Parietal lobe (tissue), 2 donors: ENCODE results near the gene TGM6. TPM values are rescaled to one million over a fixed set of nuclear protein-coding genes. Genes with fewer than 3 reads are reported as not detected.

Experiments
- small RNA-seq: library from RNA; depleted of rRNA; stranded (forward); fragments of <200 nt; gene quantifications from one replicate; pipeline ENCODE3, GENCODE V24; 2014; ENCODE audit warnings: low replicate concordance
- total RNA-seq: library from RNA; depleted of rRNA; stranded (reverse); fragments of >200 nt; gene quantifications from one replicate; pipeline ENCODE4 v1.2.3, GENCODE V29; 2014

The TGM6 gene
- total RNA-seq: not detected

GRCh38 chr20:2380601-2381000, at the start of gene TGM6:
TGM6 (plus strand) TSS chr20:2380901; CDS start chr20:2380969, 68 bp downstream.

GRCh38 chr20:2470423-2471193, 89.9 kb downstream of the TGM6 start, which contains the start of gene SNRPB:
SNRPB (minus strand) TSS chr20:2470789; CDS start chr20:2470690, 99 bp downstream.

Small RNA genes lying within 50 kb of the gene (small RNA-seq; reads per million reads assigned to genes)
- not detected for gene RF00019

Other genes starting within 250 kb of the TGM6 start
- 0.31 TPM for gene TGM3, start 84.9 kb upstream of the TGM6 start, total RNA-seq
- gene SNRPB, start 89.9 kb downstream of the TGM6 start, total RNA-seq: 45.7 TPM
- gene ZNF343, start 128.0 kb downstream of the TGM6 start, total RNA-seq: 23.5 TPM
- 7.5 TPM for gene TMC2, start 155.7 kb downstream of the TGM6 start, total RNA-seq